H1 (cell line): Measurements from ENCODE around the gene PIGX. TPM values are rescaled to one million over a fixed set of nuclear protein-coding genes. Genes with fewer than 3 reads are reported as not detected.

ENCODE experiments used
- CHD1 ChIP-seq: IDR thresholded peaks from 2 replicates; pipeline ENCODE4 v1.6.1; 2012; ENCODE audit warnings: low read depth, low read length, improper control_type of control experiment
- KDM5A ChIP-seq: fragments of 200-600 bp; IDR thresholded peaks from 2 replicates; pipeline ENCODE4 v1.7.1; 2012; ENCODE audit warnings: mild to moderate bottlenecking, low read length, inconsistent platforms, mixed read lengths
- TAF7 ChIP-seq: optimal IDR thresholded peaks from 2 replicates; pipeline ENCODE3; 2011; ENCODE audit warnings: low read depth, mild to moderate bottlenecking, inconsistent platforms, low read length, moderate library complexity, borderline replicate concordance
- polyA plus RNA-seq, 7 experiments: library from polyadenylated mRNA; depleted of rRNA in 3 of 7; stranded (reverse) in 5 of 7; unstranded in 2 of 7; fragments of >200 nt in 5 of 7; fragments of 200-250 nt in 2 of 7; gene quantifications; 1 replicate in 5 of 7; 2 replicates in 1 of 7; 4 replicates in 1 of 7; pipeline versions ENCODE4 v1.2.1 to v1.2.3, GENCODE V29; 2011 to 2013; ENCODE audit warnings: missing spikeins in 2 of 7, mixed read lengths in 2 of 7
- total RNA-seq: library from RNA; stranded (reverse); fragmentation: NEBNext Ultra II Directional; extraction: Animal tissue kit (Norgen Biotek cat#: 25700); gene quantifications from 2 replicates; pipeline ENCODE4 v1.2.1, GENCODE V29; 2021

Gene PIGX
- total and polyA plus RNA-seq, 2 of the 8 experiments (the other 6 are each of a cell fraction or from before 2014, with no cell fraction given) = 7.0 to 14.9 TPM

GRCh38 chr3:196775938-196776337 is 63.8 kb downstream of the PIGX start (continued):
- no peak for TF ChIP-seq TAF7
- TF ChIP-seq CHD1 = no peak
- TF ChIP-seq KDM5A = no peak
- TF ChIP-seq, all 59 proteins: peak for 0
